8988T (cell line): Measurements from ENCODE around the gene ADGRD1.
A peak's percentile ranks its signal among the peaks of the same experiment; 100 is the strongest.
"Not testable (repeated sequence)": the region's sequence is repeated elsewhere in the genome, so short reads cannot be mapped to it uniquely, and the experiment has no call there.

Experiments used
- DNase-seq: peaks from one replicate; pipeline ENCODE4 v3.0.0; 2011

The ADGRD1 gene

GRCh38 chr12:131108177-131108955 lies 154.7 kb downstream of the ADGRD1 start:
- DNase-seq = no peak

GRCh38 chr12:131111446-131111845 lies 157.7 kb downstream of the ADGRD1 start:
- DNase-seq = no peak

DNA sequence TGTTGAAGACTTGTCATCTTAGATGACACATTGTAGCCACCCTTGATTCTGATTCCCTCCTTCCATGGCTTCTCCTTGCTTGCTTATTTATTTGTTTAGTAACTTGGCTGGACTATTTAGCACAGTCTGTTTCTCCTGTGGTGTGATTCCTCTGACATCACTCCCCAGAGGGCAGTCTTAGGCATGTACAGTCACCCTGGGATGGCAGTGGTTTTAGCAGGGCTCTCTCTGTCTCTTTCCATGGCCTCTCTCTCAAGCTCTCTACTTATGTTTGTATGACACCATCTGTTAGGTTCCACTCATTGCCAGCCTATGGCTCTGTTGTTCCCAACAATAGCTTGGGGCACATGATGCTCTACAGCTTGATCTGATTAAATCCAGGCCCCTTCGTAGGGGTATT lies 158.3 kb downstream of the ADGRD1 start:
- no peak for DNase-seq

GRCh38 chr12:131112700-131113290 lies 159.1 kb downstream of the ADGRD1 start:
- no peak for DNase-seq

GRCh38 chr12:131113568-131114270 lies 160.0 kb downstream of the ADGRD1 start:
- no peak for DNase-seq

GRCh38 chr12:131114271-131114670 lies 160.6 kb downstream of the ADGRD1 start:
- DNase-seq = no peak

DNA sequence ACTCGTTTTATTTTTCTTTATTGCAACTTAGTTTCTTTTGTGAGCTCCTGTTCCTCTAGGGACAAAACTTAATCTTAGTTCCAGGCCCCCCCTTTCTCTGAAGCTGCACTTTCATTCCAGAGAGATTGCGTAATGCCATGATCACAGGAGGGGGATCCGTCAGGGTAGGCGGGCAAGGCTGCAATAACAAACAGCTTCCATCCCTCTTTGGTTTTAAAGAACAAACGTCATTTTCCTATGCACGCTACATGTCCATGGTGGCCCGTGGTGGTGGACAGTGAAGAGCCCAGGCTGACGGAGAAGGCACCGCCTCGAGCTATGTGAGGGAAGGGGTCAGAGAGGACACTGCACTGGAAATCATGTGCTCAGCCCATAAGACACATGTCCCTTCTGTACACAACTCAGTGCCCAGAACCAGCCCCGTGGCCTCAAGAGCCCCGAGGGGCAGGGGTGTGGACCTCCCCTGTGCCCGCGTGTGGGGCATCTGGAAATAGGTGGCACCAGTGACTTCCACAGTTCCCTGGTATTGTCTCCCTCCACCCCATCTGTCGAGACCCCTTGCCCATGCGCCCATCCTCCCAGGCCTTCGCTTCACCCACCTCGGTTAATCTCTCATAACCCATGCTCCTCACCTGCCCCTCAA lies 161.4 kb downstream of the ADGRD1 start:
- no peak for DNase-seq

GRCh38 chr12:131115766-131116467 lies 162.2 kb downstream of the ADGRD1 start:
- no peak for DNase-seq

- DNase-seq = peak; percentile 75
Observed at GRCh38 chr12:131116468-131117117, 162.9 kb downstream of the ADGRD1 start.

GRCh38 chr12:131117438-131118245 lies 163.9 kb downstream of the ADGRD1 start:
- no peak for DNase-seq

DNA sequence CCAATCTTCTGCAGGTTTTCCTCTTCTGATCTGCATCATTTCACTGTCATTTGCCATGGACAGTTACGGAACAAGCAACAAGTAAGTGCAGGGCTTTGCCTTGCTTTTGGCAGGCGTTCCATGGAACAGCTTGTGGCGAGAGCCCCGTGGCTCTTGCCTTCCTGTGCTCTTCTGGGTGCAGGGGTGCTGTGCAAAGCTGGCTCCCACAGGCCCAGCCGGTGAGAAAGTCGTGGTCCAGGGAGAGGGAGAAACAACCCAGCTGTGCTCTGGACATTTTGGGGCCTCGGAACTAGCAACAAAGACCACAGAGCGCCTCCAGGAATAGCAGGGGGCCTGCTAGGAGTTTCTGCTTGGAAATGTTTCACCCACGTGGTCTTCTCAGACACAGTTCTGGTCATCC lies 164.7 kb downstream of the ADGRD1 start:
- no peak for DNase-seq

- DNase-seq = not testable (repeated sequence)
Observed at GRCh38 chr12:131119345-131119744, 165.6 kb downstream of the ADGRD1 start.

DNA sequence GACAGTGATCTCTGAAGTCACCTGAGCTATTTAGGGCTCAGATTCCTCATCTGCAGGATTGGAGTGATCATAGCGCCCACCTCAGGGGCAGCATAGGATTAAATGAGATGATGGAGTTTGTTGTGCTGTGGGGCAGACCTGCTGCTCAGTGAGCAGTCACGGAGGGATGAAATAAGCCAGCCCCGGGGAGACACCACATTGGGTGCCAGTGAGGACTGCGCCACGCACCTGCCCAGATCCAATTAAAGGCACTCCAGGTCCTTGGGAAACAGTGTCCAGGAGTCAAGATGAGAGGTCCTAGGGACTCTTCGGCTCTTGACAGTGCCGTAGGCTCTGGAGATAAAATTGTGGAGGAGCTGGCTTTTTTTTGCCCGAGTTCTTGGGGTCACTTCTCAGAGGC lies 166.2 kb downstream of the ADGRD1 start:
- no peak for DNase-seq

- DNase-seq = no peak
Observed at GRCh38 chr12:131120831-131121271, 167.1 kb downstream of the ADGRD1 start.

- no peak for DNase-seq
Observed at GRCh38 chr12:131121705-131122405, 168.1 kb downstream of the ADGRD1 start.

- DNase-seq = no peak
Observed at GRCh38 chr12:131122631-131123030, 168.9 kb downstream of the ADGRD1 start.

DNA sequence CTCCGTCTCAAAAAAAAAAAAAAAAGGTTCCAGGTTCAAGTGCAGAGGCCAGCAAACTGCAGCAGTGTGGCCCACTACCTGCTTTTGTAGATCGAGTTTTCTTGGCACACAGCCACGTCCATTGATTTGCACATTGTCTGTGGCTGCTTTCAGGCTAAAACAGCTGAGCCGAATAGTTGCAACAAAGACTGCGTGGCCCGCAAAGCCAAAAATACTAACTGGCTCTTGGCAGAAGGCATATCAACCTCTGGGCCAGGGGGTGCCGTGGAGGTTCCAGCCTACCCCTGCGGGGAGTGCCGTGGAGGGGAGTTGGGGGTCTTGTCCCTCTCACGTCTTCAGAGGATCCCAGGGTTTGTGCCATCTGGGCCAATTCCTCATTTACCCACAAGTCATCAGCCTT lies 170.1 kb downstream of the ADGRD1 start:
- DNase-seq = no peak

GRCh38 chr12:131124487-131125280 lies 171.0 kb downstream of the ADGRD1 start:
- no peak for DNase-seq

DNA sequence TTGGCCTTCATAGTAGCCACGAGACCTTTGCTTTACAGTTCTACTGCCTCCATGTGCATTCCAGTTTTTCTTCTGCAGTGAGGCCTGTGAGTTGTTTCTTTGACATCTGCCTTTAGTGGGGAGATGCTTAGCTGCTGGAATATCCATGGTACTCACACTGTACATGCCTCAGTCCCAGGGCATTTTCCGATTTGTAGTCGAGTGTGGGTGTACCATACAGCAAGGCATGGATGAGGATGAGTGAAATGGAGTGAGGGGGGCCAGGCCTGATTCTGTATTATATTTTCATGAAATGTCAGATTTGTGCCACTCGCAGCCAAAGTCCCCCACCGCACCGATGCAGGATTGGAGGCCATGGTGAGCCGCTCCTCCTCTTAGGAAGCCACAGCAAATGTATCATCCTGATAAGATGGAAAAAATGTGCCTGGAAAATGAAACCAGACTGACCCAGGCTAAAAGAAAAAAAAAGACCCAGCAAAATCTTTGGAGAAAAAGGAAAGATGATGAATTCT lies 173.0 kb downstream of the ADGRD1 start:
- no peak for DNase-seq

GRCh38 chr12:131128556-131128955 lies 174.8 kb downstream of the ADGRD1 start:
- no peak for DNase-seq
